NCI-H2227 (cell line): Measurements from ENCODE around the gene MGAT5.
"Not testable (repeated sequence)": the region's sequence is repeated elsewhere in the genome, so short reads cannot be mapped to it uniquely, and the experiment has no call there.

Experiments used
- DNase-seq: peaks from one replicate; lab custom pipeline; 2025; ENCODE audit not compliant: unreplicated experiment; lab: John Stamatoyannopoulos, UW

The MGAT5 gene

DNA sequence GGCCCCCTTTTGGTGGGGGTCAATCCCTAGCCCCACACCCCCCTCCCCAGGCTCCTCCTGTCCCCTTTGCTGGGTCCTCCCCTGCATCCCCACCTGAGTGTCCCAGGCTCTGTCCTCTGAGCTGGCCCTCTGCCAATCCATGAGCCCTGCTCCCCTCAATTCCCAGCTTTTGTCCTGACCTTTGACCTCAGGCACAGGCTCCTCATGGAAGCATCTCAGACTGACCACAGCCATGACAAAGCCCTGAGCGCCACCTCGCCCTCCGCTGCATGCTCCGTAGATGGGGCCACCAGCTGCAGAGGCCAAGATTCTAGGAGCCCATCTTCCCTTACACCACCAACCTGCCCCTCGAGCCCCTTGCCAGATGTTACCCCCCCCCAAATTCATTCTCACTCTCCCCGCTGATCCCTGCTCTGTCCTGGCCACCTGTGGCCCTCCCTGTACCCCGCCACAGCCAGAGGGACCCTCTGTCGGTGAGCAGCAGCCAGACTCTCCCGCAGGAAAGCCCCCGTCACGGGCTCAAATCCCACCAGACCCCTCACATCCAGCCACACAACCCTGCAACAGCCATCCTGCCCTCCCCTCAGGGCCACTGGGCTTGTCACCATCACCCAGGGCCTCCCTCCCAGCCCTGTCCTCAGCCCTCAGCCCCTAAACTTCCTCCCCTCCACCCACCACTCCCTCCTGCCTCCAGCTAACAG lies 206.0 kb downstream of the MGAT5 start:
- no peak for DNase-seq

GRCh38 chr2:134460583-134460998 lies 206.7 kb downstream of the MGAT5 start:
- peak; percentile 86 for DNase-seq

GRCh38 chr2:134461511-134461910 lies 207.6 kb downstream of the MGAT5 start:
- DNase-seq, result no peak

GRCh38 chr2:134462275-134462674 lies 208.4 kb downstream of the MGAT5 start:
- no peak for DNase-seq

DNA sequence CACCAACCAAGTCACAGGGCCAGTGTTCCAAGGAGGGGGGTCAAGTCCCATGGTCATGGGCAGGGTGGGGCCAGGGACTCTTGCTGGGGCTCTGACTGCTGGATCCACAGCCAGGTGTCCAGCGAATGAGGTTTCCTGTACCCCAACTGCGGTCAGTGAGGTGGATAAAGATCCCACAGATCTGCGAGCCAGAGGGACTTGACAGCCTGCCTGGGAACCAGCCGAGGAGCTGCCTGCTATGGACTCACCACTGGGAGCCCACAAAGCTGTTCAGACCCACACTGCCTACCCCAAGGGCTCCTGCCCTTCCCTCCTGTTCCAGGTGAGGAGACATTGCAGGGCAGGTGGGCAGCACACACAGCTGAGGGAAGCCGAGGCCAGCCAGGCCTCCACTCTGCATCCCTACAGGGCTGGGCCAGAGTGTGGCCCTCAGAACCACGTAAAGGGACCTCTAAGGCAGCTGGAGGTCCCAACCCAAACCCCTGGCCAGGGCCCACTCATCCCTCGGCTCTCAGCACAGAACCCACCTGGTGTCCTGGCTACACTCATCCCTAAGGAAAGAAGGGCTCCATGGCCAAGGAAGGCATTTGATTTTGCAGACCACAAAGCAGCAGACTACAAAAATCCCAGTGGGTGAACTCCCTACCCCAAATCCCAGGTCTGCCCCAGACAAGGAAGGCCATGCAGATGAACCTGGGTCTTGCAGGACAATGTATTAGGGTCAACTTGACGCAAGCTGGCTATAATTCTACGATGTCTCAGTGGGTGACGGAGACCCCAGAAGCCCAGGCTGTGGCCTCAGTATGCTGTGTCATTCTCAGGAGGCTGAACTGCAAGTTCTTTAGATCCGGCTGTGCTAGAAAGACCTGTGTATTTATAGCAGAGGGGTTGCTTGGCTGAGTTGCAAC lies 209.2 kb downstream of the MGAT5 start:
- DNase-seq, result no peak

DNA sequence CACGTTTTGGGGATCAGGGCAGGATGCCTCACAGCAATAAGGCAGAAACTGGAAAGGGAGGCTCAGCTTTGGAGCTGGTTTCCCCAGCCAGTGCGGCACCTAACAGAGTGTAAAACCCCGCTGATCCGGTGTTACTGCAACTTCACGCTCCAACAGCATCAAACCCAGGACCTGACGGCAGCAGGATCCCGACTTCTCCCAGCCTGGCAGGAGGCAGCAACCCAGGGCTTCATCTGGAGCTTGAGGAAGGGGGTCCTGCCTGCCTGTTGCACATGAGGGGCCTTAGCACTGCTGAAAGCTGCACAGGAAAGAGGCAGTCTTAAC lies 209.8 kb downstream of the MGAT5 start:
- DNase-seq, result no peak

DNA sequence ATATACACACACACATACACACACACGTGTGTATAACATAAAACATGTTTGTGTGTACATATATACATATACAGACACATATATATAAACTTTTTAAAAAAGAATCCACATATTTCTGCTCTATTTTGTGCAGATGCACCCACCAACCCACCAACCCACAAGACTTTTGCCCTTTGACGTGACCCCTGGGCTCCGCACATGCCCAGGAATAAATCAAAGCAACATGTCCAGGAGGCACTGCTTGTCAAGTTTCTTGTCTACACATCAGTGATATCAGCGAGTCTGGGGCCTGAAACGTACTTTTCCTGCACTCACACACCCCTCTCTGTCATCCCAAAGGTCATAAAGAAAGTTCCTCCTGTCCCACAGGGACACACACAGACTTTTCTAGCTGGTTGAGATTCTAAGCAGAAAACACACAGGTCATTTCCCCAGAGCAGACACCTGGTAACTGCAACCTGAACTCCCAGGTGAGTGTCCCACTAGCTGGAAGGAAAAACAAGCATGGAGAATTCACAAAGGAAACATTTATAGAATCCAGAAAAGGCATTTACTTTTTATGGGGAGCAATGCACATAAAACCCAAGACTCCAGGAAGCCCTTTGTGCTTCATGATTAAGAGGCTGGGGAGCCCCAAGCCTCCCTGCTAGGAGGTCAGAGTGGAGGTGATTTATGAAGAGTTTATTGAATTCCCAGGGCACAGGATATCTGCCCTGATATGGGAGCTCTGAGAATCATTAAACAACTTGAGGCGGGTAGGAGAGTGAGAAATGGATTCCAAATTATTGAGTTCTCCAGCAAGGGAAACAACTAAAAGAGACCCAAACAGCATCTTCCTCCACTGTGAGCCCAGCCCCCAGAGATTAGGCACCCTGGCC lies 211.6 kb downstream of the MGAT5 start:
- DNase-seq, result no peak

DNA sequence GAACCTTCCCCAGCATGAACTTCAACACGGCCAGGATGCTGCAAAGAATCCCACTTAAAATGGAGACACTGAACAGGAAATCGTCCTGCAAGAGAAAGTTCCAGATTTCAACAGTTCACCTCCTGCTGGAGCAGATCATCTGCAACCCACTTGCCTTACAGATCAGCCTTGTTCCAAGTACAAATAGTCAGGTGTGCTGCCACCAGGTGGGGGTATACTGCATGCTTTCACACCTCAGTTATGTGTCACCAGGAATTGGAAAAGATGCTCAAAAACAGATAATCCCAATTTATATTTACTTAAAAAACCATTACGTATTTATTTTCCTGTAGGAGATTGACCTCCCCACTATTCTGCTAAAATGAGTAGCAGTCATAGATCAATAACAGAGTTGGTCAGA lies 212.3 kb downstream of the MGAT5 start:
- DNase-seq, result peak; percentile 57

DNA sequence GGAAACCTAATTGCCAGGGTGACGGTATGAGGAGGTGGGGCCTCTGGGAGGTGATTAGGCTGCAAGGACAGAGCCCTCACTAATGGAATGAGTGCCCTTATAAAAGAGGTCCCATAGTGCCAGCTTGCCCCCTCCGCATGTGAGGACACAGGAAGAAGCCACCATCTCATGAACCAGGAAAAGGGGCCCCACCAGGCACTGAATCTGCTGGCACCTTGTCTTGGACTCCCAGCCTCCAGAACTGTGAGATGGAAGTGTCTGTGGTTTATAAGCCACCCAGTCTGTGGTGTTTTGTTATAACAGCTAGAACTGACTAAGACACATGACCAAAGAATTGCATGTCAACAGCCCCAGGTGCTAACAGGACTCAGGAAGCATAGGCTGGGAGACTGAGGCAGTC lies 214.3 kb downstream of the MGAT5 start:
- DNase-seq, result no peak

DNA sequence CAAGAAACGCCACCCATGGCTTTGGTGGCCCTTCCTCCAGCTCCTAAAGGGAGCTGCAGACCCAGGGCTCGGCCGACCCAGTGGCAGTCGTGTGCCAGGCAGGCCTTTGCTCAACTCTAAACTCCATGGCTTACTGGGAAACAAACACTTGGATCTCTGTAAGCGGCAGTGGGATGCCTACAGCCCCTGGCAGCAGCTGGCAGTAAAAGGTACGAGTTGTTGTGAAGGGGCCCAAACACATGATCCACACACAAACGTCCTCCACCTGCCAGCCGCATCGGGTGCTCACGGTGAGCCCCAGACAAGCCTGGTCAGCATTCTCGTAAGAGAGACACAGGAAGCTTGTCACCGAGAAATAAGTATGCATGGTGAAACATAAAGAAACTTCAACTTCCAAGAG lies 214.9 kb downstream of the MGAT5 start:
- no peak for DNase-seq

DNA sequence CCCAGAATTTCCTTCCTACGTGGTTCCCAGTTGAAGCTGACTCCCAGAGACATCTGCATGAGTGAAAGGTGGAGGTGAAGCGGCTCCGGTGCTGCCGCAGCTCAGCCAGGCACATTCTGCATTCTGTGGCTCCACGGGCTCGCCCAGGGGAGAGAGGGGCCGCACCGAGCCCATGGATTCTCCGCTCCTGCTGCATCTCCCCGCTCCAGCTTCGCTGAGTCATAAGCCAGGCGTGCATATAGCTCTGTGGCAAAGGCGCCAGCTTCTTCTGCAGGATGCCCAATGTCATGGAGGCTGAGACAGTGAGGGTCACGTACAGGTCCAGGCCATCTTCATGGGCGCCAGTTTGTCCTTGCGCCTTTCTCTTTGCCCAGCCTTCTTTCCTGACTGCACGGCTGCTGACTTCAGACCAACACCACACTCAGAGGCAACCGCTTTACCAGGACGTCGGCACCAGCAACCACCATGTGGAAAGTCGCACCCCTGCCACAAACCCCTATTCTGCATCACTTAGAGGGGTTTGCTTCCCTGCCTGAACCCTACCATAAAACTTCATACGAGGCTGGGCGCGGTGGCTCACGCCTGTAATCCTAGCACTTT lies 215.7 kb downstream of the MGAT5 start:
- no peak for DNase-seq

DNA sequence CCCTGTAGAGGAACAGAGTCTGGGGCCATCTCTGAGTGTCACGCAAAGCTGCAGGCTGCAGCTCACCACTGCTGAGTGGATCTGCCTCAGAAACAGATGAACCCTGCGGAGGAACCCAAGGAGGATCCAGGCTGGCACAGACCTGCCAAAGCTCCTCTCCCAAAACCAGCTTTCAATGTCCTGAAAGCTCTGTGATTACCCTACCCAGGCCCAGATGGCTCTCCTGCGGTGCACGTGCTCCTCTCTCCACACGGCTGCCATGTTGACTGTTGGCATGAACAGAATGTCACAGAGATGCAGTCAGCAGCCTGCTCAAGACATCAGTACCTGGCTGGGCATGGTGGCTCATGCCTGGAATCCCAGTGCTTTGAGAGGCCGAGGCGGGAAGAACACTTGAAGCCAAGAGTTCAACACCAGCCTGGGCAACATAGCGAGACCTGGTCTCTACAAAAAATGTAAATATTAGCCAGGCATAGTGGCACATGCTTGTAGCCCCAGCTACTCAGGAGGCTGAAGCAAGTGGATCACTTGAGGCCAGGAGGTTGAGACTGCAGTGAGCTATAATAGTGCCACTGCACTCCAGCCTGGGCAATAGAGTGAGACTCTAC lies 216.8 kb downstream of the MGAT5 start:
- DNase-seq, result no peak

- DNase-seq, result not testable (repeated sequence)
Observed at GRCh38 chr2:134476982-134477381, 223.1 kb downstream of the MGAT5 start.

GRCh38 chr2:134479696-134480330 lies 225.9 kb downstream of the MGAT5 start:
- no peak for DNase-seq

DNA sequence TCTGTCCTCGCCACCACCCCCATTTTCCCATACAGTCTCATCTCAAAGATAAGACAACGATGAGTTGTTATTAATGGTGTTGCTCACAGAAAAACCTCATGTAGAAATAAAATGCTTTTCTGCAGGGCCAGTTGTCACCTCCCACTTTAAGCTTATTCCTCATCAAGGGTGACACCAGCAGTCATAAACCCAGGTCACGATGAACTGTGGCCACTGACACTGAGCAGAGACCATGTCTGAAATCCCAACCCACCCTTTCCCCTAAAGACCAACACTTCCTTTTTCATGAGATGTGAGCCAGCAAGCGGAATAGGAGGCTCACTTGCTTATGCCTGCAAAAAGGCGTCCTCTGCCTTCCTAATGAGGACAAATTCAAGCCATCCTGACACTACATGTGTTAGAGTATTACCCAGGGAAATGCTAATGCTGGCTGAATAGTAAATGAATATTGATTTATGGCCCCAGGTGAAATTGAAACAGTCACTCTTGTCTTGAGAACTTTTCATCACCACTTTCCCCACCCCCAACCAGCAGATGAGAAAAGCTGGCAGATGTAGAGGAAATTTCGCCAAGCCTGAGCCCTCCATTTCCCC lies 228.4 kb downstream of the MGAT5 start:
- DNase-seq, result no peak

- no peak for DNase-seq
Observed at GRCh38 chr2:134482766-134483340, 229.0 kb downstream of the MGAT5 start.

GRCh38 chr2:134489732-134490384 lies 236.0 kb downstream of the MGAT5 start:
- no peak for DNase-seq

DNA sequence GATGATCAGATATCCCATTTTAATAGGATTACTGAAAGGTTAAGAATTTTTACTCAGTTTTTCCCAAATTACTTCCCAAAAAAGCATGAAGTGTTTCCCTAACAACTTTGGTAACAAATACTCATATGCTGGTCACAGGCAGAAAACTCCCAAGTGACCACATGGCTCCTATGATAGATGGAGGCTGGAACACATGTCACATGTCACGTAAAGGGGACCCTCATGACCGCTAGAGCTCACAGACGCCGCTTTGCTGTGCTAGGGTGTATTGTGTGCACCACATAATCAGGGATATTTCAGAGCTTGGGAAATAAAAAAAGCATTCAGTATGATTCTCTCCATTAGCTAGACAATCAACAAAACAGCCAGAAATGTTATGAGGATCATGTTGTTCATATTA lies 236.7 kb downstream of the MGAT5 start:
- no peak for DNase-seq

DNA sequence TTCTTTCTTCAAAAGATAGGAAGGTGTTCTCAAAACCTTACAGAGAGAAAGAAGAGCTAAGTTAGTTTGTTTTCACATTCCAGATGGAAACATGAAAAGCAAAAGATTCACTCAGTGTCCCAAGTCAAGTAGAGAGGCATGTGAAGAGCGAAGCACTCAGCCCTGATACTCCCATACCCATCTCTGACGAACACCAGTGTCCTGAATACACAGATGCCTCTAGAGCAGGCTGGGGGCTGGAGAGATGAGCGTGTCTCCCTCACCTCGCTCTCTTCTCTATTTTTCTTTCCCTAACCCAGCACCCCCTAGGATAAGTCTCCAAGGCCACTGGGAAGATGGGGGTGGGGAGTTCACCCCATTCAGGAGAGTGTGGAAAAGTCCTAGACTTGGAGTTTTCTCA lies 237.2 kb downstream of the MGAT5 start:
- DNase-seq, result no peak
